Peyer's patch (tissue), 4 donors: ENCODE results near the gene FKBP14.

ENCODE experiments used
- POLR2A ChIP-seq, 2 donors: fragments of 450-650 bp; IDR thresholded peaks; one replicate each; pipeline ENCODE4 v1.5.1; 2017; ENCODE audit warnings: antibody characterized with exemption in 2 of 2, mild to moderate bottlenecking in 2 of 2, moderate library complexity in 2 of 2
- TF ChIP-seq, protein P1 (sequence below), 6 experiments: fragments of 450-650 bp in 4 of 6; fragments of 200-600 bp in 2 of 6; sonication (generic) in 1 of 6; IDR thresholded peaks; one replicate each; pipeline ENCODE4 v1.5.1; 2017 to 2019; ENCODE audit warnings: antibody characterized with exemption in 6 of 6, mild to moderate bottlenecking in 3 of 6, moderate library complexity in 1 of 6

DNA sequence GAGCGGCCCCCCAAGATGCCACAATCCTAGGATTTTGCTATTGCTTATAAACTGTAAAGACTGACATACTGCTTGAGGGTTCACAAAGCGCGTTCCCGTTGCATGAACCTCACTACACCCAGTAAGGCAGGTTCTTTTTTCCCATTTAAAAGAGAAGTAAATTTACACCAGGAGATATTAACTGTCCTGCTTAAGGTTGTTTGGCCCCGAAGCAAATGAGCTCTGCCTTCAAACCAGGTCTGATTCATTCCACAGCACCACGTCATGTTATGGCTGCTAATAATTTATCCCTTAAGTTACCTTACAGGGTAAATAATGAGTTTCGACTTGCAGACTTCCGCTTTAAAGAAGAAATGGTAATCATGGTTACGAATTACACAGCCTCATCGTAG lies 559 bp upstream of the FKBP14 start:
- TF ChIP-seq, protein P1, sequence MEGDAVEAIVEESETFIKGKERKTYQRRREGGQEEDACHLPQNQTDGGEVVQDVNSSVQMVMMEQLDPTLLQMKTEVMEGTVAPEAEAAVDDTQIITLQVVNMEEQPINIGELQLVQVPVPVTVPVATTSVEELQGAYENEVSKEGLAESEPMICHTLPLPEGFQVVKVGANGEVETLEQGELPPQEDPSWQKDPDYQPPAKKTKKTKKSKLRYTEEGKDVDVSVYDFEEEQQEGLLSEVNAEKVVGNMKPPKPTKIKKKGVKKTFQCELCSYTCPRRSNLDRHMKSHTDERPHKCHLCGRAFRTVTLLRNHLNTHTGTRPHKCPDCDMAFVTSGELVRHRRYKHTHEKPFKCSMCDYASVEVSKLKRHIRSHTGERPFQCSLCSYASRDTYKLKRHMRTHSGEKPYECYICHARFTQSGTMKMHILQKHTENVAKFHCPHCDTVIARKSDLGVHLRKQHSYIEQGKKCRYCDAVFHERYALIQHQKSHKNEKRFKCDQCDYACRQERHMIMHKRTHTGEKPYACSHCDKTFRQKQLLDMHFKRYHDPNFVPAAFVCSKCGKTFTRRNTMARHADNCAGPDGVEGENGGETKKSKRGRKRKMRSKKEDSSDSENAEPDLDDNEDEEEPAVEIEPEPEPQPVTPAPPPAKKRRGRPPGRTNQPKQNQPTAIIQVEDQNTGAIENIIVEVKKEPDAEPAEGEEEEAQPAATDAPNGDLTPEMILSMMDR (IDR thresholded peaks at IDR 0.05), result no peak
- no peak for TF ChIP-seq POLR2A (IDR thresholded peaks at IDR 0.05)
